Stomach (tissue), 4 donors: Measurements from ENCODE around the gene PRSS2.

Source experiments
- CTCF ChIP-seq, 7 experiments: fragments of 450-650 bp in 4 of 7; fragments of 200-600 bp in 3 of 7; sonication (generic) in 3 of 7; IDR thresholded peaks; one replicate each; pipeline ENCODE4 v1.5.1; 2016 to 2019; ENCODE audit warnings: antibody characterized with exemption in 7 of 7, control low read depth in 2 of 7, mild to moderate bottlenecking in 1 of 7
- POLR2A ChIP-seq, 4 donors: fragments of 450-650 bp; IDR thresholded peaks; one replicate each; pipeline ENCODE4 v1.6.1; 2016; ENCODE audit warnings: antibody characterized with exemption in 4 of 4, control low read depth in 2 of 4, mild to moderate bottlenecking in 1 of 4, moderate library complexity in 1 of 4
- POLR2AphosphoS5 ChIP-seq, 3 donors: sonication (generic); formaldehyde crosslinking; IDR thresholded peaks; one replicate each; pipeline ENCODE4 v1.6.1; 2016; ENCODE audit warnings: antibody characterized with exemption in 3 of 3

- TF ChIP-seq POLR2A (IDR thresholded peaks at IDR 0.05) (no peak), POLR2AphosphoS5 (IDR thresholded peaks at IDR 0.05) (no peak), CTCF (IDR thresholded peaks at IDR 0.05) (no peak)
These were observed 16.4 kb downstream of the PRSS2 start for GRCh38 chr7:142787034-142787768.
